Left lobe of liver (tissue), 2 donors: ENCODE results near the gene BCL7C. TPM values are rescaled to one million over a fixed set of nuclear protein-coding genes. Genes with fewer than 3 reads are reported as not detected.
"Not testable (repeated sequence)": the region's sequence is repeated elsewhere in the genome, so short reads cannot be mapped to it uniquely, and the experiment has no call there.

Experiments
- ATAC-seq: fragments of 200-7000 bp; cut with Tn5 transposase; one replicate; pipeline ENCODE4 v1.9.1; 2020; ENCODE audit warnings: mild to moderate bottlenecking, moderate library complexity
- DNase-seq: peaks from one replicate; pipeline ENCODE4 v3.0.0-alpha.2; 2020; ENCODE audit warnings: low spot score
- total RNA-seq: library from RNA; stranded (reverse); gene quantifications from one replicate; pipeline ENCODE4 v1.2.1, GENCODE V29; 2021
- donor health status: DM: no; HTN: no; CAD: no; lungs with moderate emphysema.
- donor health status: DM: no; HTN: yes; CAD: no.

BCL7C gene
- total RNA-seq, 1 donor from 2014 or later, result 6.2 TPM

GRCh38 chr16:30896261-30896888 is 2.5 kb upstream of the BCL7C start, which contains the start of gene CTF1:
Gene CTF1, plus strand, starts transcription at chr16:30896614. Its CDS starts 30 bp downstream, at chr16:30896644.
- ATAC-seq, result peak; percentile 6
- DNase-seq, result peak; percentile 59

- ATAC-seq, result no peak
- no peak for DNase-seq
Measured at GRCh38 chr16:30895627-30896260, 1.9 kb upstream of the BCL7C start.

- ATAC-seq (no peak), DNase-seq (no peak)
Measured at GRCh38 chr16:30894540-30895368, 877 bp upstream of the BCL7C start.

GRCh38 chr16:30893417-30893743 is 497 bp downstream of the BCL7C start:
- ATAC-seq (no peak), DNase-seq (peak; percentile 58)

GRCh38 chr16:30892670-30893416 is 1.0 kb downstream of the BCL7C start:
- no peak for ATAC-seq
- DNase-seq, result no peak

- not testable (repeated sequence) for ATAC-seq, DNase-seq
Measured at GRCh38 chr16:30891043-30891823, 2.6 kb downstream of the BCL7C start.

GRCh38 chr16:30889721-30890120 is 4.2 kb downstream of the BCL7C start:
- DNase-seq (no peak), ATAC-seq (no peak)

- no peak for DNase-seq
Measured at GRCh38 chr16:30888856-30889499, 4.9 kb downstream of the BCL7C start.

GRCh38 chr16:30887927-30888326 is 6.0 kb downstream of the BCL7C start:
- DNase-seq (no peak), ATAC-seq (no peak)

More at GRCh38 chr16:30888856-30889499, 4.9 kb downstream of the BCL7C start:
- no peak for ATAC-seq

- DNase-seq, result no peak
- no peak for ATAC-seq
Measured at GRCh38 chr16:30886145-30886544, 7.7 kb downstream of the BCL7C start.

GRCh38 chr16:30885196-30885595 is 8.7 kb downstream of the BCL7C start:
- DNase-seq (no peak), ATAC-seq (no peak)

- ATAC-seq (no peak), DNase-seq (no peak)
Measured at GRCh38 chr16:30884760-30885159, 9.1 kb downstream of the BCL7C start.

GRCh38 chr16:30882429-30883310 is 11.2 kb downstream of the BCL7C start:
- ATAC-seq (no peak), DNase-seq (no peak)

GRCh38 chr16:30876867-30877266 is 17.0 kb downstream of the BCL7C start:
- DNase-seq (no peak), ATAC-seq (no peak)

- ATAC-seq (no peak), DNase-seq (no peak)
Measured at GRCh38 chr16:30875871-30876801, 17.7 kb downstream of the BCL7C start.

- peak; percentile 91 for DNase-seq
- ATAC-seq, result peak; percentile 98
Measured at GRCh38 chr16:30874821-30875717, 18.8 kb downstream of the BCL7C start.
